ENCODE measurements around the gene IPO8.

- TF ChIP-seq, protein P1, sequence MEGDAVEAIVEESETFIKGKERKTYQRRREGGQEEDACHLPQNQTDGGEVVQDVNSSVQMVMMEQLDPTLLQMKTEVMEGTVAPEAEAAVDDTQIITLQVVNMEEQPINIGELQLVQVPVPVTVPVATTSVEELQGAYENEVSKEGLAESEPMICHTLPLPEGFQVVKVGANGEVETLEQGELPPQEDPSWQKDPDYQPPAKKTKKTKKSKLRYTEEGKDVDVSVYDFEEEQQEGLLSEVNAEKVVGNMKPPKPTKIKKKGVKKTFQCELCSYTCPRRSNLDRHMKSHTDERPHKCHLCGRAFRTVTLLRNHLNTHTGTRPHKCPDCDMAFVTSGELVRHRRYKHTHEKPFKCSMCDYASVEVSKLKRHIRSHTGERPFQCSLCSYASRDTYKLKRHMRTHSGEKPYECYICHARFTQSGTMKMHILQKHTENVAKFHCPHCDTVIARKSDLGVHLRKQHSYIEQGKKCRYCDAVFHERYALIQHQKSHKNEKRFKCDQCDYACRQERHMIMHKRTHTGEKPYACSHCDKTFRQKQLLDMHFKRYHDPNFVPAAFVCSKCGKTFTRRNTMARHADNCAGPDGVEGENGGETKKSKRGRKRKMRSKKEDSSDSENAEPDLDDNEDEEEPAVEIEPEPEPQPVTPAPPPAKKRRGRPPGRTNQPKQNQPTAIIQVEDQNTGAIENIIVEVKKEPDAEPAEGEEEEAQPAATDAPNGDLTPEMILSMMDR (conservative IDR thresholded peaks at IDR 0.05; ENCODE audit: low read length), result no peak
- TF ChIP-seq EZH2phosphoT487 (IDR thresholded peaks at IDR 0.05; ENCODE audit: borderline replicate concordance), result no peak
Observed at GRCh38 chr12:30687265-30687986, 8.2 kb downstream of the IPO8 start.
